SKM-1 (cell line): Measurements from ENCODE around the gene TEX47.

Source experiments
- DNase-seq: peaks from one replicate; lab custom pipeline; 2025; ENCODE audit not compliant: unreplicated experiment; lab: John Stamatoyannopoulos, UW

The TEX47 gene

GRCh38 chr7:88795553-88795952 is at the start of gene TEX47:
Gene TEX47 (minus strand): TSS chr7:88795737. CDS start chr7:88794942, 795 bp downstream.
- no peak for DNase-seq

DNA sequence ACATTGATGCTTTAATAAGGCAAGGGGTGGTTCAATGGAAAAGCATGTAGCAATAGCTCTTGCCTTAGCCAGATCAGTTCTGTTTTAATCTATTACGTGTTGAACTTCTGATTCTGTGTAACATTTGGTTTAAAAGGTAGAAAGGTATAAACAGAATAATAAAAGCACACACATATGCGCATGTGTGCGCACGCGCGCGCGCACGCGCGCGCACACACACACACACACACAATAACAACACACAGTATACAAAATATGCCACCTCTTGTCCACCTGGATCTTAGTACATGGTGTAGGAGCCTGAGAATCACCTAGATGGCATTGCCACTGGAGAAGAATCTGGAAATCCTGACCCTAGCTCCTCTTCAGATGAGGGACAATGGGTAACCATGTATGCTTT is 49.6 kb upstream of the TEX47 start:
- DNase-seq, result no peak

GRCh38 chr7:88842201-88842600 is 46.7 kb upstream of the TEX47 start:
- no peak for DNase-seq

GRCh38 chr7:88835147-88835728 is 39.7 kb upstream of the TEX47 start:
- peak; percentile 44 for DNase-seq

GRCh38 chr7:88826222-88826621 is 30.7 kb upstream of the TEX47 start:
- no peak for DNase-seq

DNA sequence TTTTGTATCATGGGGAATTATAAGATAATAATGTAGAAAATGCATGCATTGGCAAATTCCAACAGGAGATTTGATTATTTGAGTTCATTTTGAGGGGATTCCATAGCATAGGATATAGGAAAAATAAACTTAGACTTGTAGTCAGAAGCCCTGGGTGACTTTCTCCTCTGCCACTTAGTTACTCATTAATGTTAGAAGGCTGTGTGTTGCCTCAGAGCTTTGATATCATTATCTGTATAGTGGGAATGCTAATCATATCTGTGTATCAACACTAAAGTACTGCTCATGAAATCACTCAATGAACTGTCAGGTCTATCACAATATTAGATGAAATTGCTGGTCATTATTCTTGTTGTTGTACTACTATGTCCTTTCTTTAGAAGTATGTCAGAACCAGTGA is 23.0 kb upstream of the TEX47 start:
- no peak for DNase-seq

DNA sequence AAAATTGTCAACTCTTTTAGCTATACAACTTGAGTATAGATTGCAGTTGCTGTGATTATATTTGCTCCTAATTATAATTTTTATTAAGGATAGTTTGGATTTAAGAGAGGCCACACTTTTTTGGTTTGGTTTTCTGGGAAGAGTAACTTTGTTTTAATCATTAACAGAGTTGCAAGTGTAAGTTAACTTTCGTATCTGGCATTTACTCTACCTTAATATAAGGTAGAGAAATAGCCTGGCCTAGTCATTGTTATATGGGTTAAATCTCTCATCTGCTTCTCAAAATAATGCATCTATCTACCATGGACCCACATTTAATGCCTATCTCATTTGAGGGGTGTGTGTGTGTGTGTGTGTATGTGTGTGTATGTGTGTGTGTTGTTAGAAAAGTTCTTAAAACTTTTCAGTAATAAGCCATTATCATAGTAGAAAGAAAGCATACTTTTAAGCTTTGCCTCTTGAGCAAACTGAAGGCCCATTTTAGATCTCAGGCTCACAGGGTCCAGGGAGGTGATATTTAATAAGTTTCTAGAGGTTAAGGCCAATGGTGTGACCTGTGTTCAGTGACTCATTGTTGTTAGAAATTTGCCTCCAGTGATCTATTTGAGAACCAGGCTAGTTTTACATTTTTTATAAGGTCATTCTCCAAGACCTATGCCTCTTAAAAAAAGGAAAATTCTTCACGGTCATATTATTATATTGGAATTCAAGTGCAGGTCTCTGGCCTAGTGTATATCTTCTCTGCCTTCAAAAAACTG is 10.9 kb upstream of the TEX47 start:
- DNase-seq, result no peak

- no peak for DNase-seq
These were observed 5.5 kb upstream of the TEX47 start for GRCh38 chr7:88801046-88801445.

DNA sequence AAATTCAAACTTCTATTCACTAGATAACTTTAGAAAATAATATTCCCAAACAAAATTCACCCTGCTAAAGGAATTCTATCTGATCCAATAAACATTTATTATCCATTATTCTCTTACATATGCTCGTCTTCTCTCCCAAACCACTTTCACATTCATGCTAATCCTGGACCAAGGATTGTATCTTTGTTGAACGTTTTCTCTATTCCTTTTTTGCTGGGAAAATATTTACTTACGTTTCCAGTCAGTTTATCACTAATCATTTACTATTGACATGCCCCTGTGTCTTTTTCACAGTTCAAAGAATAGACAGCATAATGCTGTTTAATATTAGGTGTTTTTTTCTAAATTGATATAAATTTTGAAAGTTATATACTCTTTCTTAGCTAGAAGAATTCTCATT is 3.2 kb downstream of the TEX47 start:
- DNase-seq, result no peak

GRCh38 chr7:88791891-88792290 is 3.6 kb downstream of the TEX47 start:
- no peak for DNase-seq

GRCh38 chr7:88789480-88790064 is 6.0 kb downstream of the TEX47 start:
- DNase-seq, result no peak

- DNase-seq, result no peak
These were observed 7.8 kb downstream of the TEX47 start for GRCh38 chr7:88787777-88788176.

GRCh38 chr7:88775838-88776237 is 19.7 kb downstream of the TEX47 start:
- DNase-seq, result no peak

GRCh38 chr7:88772776-88773175 is 22.8 kb downstream of the TEX47 start:
- no peak for DNase-seq

DNA sequence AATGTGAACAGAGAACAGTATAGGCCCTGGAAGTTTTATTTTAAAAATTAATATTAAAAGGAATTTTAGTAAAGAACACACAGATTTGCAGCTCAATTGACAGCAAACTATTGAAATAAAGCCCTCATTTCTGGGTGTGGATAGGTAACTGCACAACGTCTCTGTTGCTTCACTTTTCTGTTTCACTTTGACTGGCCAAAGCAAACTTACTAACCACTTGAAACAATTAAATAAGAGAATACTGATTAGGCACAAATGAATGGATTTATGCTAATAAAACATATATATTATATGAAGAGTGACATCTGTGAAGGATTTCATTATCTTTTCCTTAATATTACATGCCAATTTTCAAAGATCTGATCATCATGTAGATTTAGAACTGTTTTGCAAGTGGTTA is 24.1 kb downstream of the TEX47 start:
- DNase-seq, result no peak

- DNase-seq, result no peak
These were observed 33.8 kb downstream of the TEX47 start for GRCh38 chr7:88761779-88762178.

GRCh38 chr7:88760136-88760515 is 35.4 kb downstream of the TEX47 start:
- DNase-seq, result no peak

DNA sequence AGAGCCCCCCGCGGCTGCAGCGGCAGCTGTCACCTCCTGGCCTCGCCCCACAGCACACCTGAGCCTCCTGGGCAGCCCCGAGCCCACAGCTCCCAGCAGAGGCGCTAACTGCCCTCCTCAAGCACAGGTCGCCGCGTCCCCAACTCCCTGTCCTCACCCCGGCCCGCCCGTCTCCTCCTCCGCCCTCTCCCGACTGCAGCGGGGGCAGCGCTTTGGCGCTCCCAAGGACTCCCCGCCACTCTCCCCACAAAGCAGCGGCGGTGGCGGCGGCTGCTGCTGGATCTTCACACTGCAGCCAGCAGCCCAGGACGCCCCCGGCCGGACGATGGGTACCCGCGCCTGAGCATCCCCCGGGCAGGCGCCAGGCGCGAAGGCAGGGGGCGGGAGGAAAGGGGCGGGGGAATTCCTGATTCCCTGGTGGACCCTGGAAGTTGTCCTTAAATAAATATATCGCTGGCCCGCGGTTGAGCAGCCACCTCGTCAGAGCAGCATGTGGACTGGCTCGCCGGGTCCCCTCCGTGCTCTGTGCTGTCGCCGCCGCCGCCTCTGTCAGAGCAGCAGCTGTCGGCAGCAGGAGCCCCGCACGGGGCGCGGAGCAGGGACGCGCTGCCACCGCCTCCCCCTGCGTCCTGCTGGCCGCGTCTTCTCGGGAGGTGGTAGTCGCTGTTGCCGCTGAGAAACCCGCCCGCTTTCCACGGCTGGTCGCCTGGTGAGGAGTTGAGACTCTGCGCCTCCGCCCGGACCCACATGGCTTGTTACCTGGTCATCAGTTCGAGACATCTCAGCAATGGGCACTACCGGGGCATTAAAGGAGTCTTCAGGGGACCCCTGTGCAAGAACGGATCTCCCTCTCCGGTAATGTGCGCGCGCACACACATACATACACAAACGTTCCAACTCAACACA is 36.1 kb downstream of the TEX47 start, which contains the start of gene ZNF804B:
Gene ZNF804B, plus strand, starts transcription at position 471 of the 906 bp plus-strand sequence. Its CDS starts 277 bp downstream, at position 748.
- DNase-seq, result no peak

GRCh38 chr7:88758381-88759229 is 36.9 kb downstream of the TEX47 start:
- no peak for DNase-seq

DNA sequence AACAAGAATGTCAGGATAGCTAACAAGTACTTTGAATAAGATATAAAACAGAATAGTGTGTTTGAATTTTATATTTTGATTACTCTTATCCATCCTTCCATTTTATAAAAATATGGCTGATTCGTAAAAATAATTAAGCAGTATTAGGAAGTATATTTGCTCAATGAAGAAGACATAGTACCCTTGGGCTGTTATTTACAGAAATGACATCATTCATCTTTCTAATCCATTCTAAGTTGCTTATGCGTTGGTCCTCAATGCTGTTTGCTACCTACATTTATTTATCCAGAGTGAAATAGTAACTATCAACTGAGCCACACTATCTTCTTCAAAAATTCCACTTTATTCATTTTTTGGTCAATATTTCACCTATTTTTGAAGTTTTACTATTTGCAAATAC is 38.2 kb downstream of the TEX47 start:
- no peak for DNase-seq
